ENCODE measurements around the gene IL1RL2.

IL1RL2 gene

DNA sequence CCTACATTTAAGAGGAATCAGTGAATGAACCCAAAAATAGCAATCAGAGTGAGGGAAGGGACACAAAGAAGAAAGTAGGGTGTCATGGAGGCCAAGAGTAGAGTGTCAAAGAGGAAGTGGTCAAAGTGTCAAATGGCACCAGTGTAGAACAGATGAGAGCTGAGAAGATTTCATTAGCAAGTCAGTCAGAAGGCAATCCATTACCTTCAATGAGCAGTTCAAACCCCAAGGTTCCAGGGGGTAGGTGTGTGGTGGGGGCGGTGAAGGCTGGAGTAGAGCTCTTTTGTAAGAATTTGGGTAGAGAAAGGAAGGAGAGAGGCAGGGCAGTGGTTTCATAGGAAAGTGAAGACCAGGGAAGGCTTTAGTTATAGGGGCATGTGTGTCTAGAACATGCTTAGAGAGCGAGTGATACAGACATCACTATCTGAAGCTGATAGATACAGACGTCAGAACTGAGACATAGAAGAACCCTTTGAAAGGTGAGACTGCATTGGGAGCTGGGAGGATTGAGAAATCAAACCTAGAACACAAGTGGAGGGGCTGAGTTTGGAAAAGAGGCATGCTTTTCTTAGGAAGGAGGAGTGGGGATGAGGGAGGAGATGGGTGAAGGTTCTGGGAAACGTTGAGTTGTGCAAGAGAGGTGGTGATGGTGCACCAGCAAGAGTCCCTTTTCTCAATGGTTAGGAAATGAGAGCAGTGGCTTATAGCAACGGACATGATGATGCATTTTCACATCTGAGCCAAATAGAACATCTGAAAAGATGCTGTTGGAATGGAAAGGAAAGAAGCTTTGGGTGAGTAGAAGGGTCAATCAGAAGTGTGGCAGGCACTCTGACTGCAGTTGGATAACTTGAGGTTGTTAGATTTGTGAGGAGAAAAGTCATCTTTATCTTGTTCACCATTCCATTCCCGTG is 75.7 kb downstream of the IL1RL2 start:
- no peak for DNase-seq

DNA sequence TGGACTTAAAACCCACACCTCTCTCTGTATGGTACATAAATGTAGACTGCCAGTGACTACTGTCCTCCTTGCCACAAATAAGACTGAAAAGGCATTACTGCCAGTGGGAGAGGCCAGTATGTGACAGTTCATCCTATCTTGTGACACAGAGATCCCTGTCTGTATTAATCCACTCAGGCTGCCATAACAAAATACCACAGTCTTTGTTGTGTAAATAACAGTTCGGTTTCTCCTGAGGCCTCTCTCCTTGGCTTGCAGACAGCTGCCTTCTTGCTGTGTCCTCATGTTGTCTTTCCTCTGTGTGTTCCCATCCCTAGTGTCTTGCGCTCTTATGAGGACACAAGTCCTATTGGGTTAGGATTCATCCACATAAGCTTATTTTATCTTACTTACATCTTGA is 78.1 kb downstream of the IL1RL2 start:
- DNase-seq, result no peak

DNA sequence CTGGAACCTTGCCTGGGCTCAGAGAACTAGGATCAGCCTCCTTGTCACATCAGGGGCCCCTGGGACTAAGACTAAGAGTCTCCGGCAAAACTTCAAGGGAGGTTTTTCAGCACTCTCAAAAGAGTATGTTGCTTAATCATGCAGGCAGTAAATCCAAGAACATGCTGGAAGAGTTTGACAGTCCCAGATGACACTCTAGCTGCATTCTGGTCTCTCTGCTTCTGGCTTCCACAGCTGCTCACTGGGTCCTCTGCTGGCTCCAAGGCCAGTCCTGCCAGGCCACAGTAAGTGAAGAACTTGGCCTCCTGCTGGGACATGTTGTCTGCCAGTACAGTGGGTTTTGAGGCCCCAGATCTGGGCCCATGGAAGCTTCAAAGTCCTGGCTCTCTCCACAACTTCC is 79.4 kb downstream of the IL1RL2 start:
- no peak for DNase-seq

DNA sequence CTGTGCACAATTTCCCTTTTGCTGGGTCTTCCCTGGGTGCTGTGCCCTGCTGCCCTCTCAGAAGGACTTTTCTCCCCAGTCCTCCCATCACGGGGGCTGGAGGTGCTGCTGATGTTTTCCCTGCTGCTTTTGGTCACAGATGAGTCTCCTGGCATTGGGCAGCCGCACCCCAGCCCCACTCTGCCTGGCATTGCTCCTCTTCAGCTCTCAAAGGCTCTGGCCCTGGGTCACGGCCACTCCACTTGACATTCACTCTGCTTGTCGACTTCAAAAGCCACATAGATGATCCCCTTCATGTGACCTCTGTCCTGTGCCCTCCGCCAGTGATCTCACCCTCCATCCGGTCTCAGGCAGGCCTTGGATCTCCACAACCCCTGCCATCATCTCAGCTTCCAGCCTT is 81.0 kb downstream of the IL1RL2 start:
- DNase-seq, result no peak

DNA sequence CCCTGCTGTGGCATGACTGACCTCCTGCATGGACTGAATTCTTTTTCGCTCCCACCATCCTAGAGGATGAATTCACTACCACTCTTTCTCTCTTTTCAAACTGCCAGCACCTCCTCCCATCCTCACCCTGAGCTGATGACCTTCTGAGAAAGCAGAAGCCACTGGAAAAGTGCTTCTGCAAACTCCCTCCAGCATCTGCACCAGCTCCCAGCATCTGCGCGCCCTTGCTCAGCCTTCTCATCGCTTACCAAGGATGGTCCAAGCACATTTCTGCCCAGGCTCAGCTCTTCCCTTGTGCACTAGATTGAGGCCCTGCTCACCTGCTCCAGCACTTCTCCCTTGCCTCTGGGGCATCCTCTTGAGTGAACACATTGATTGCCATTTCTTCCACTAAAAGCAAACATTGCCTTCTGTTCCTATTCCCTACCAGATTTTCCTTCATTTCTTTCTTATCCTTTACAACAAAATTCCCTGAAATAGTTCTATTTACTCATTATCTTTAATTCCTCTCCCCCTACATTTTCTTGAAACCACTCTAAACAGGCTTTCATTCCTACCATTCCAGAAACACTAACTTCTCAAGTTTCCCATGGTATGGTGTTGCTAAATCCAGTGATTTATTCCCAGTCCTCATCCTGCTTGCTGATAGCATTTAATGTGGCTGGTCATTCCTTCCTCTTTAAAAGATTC is 81.8 kb downstream of the IL1RL2 start:
- DNase-seq, result no peak

DNA sequence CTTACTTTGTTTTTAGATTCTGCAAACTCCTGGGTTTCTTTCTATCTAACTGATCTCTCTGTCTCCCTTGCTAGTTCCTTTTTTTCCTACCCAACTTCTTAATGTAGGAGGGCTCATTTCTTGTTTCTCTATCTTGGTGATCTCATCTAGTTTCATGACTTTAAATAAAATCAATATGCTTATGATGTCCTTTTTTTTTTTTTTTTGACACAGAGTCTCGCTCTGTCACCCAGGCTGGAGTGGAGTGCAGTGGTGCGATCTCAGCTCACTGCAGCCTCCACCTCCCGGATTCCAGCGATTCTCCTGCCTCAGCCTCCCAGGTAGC is 82.3 kb downstream of the IL1RL2 start:
- no peak for DNase-seq

DNA sequence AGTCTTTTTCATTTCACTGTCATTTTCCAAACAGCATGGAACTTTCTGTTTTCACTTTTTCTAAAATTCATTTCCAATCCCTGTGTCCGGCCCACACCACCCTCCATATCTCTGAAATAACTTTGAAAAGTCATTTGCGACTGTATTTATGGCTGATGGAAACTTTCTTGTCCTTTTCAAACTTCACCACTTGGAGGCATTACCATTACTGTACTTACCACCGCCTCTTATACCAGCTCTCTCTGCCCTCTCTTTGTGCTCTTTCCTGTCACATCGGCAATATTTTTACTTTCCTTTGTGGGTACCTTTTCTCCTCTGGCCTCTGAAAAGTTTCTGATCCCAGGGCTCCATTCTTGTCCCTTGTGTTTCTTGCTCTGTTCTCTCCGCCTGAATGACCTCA is 85.0 kb downstream of the IL1RL2 start:
- no peak for DNase-seq

DNA sequence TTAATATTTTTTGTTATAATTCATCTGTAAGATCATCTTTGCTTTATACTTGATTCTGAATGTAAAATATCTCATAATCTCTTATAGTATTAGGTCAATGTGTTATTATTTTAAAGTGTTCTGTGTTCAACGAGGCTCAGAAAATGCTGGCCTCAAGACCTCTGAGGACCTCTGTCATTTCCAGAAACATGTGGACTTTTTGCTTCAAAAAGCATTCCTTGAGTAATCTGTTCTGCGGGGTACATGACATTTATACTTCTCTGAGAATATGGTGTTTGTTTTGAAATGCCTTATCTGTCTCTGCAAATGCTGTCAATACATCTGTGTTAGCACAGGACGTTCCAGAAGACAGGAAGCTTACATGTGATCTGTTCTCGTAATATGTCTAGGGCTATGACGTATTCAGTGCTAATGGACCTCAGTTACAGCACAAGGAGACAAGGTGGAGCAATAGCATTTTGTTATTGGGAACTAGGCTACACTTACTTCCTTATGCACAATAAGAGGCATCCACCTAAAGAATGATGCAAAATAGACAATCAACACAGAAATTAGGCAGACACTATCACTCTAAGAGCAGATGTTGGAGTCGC is 86.9 kb downstream of the IL1RL2 start:
- DNase-seq, result no peak

DNA sequence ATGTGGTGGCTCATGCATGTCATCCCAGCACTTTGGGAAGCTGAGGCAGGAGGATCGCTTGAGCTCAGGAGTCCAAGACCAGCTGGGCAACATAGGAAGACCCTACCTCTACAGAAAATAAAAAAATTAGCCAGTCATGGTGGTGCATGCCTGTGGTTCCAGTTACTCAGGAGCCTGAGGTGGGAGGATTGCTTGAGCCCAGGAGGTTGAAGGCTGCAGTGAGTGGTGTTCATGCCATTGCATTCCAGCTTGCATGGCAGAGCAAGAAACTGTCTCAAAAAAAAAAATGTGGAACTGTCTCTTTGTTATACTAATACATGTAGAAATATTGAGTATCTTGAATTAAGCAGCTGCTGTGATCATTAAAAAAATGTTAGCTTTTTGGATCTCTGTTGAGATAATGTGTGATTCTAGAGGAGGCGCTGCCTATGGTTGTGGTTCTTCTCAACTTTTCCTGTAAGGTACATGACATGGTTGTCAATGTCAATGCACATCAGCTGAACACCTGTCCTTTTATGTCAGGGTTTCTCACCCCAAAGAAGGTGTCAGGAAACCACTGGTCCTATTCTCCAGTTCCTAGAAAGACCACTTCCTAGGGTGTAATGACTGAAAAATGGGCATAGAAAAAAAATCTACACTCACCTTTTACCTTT is 89.9 kb downstream of the IL1RL2 start:
- DNase-seq, result no peak

DNA sequence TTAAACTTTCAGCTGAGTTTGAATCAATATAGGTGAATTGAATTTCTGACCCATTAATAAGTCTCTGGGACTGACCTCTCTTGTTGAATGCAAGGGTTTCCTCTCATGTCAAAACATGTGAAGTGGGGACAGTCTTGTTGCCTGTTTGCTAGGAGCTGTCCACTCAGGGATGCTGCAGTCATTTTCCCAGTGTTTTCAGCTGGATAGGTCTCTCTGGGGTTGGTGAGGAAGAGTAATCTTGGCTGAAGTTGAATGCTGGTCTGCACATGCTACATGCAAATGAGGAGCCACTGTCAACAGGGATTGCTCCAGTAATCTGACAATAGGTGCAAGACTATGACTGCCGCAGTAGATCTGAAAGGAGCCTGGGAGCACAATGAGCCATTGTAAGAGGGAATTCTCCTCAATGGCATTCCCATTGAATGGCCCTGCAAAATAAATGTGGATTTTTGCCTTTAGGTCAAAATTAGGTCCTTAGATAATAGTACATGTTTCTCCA is 90.4 kb downstream of the IL1RL2 start:
- no peak for DNase-seq

DNA sequence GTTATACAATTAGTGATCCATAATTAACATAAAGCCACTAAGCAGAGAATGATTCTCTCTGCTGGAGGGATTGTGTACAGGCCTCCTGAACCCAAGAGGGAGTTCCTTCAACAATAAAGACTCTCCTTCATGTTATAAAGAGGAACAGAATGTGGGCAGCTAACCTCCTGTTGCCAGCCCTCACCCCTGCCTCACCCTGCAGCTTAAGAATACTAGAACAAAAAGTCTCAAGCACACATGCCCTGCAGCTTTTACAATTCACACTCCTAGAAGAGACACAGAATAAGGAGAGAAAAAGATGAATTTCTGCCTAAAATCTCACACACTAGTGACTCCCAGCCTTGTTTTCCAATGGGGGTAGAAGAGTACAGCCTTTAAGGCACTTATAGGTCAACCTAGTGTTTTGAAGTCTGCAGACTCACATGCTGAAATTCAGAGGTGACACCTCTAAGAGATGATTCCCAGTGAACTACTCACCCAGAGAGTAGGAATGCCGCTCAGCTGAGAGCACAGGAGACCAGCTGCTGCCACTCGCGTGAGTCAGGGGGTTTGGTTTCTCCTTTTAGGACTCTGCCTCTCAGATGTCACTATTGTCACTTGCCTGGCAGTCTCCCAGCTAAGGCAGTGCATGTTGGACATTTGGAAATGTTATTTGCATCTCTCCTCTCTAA is 92.0 kb downstream of the IL1RL2 start:
- DNase-seq, result no peak

DNA sequence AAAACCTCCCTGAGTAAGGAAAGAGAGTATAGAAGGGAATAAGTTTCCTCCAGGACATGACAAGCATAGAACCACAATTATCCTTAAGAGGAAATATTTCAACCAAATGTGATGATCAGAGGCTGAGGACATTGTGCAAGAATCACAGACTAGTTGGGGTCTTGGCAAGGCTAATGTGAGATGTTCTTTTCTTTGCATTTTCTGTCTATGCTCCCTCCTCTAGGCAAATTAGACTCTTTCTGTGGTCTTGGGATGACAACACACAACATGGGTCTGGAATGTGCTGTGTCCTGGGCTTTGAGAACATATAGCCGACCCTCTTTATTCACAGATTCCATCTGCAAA is 92.5 kb downstream of the IL1RL2 start:
- DNase-seq, result no peak

DNA sequence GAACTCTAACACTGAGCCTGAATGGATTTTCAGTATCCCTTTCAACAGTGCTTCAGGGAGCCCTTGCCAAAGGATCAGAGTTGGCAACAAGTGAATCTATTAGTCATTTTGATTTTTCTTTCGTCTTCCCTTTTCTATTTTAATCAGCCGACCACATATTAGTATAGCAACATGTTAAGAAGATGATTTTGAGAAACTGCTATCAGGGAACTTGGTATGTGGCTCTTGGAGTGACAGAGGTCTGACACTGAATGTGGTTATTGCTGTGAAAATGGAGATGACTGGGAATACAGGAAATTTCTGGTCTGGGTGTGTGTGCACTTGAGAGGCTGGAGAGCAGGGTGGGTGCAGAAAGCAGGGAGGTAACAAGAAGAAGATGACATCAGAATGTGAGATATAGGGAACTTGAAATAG is 95.9 kb downstream of the IL1RL2 start:
- DNase-seq, result no peak

DNA sequence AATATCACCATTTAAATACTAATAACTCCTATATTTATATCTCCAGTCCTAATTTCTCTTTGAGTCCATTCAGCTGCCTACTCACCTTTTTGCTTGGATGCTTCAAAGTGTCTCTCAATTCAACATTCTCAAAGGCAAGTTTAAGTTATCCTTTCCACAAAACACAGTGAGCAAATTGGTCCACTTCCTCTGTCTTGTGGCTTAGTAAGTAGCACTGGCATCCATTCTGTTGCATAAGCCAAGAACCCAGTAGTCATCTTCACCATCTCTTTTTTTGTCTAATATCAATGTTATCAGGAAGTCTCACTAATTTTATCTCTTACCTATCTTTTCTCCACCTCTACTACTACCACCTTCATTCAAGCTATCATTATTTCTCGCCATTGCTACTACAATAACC is 97.2 kb downstream of the IL1RL2 start:
- DNase-seq, result no peak

DNA sequence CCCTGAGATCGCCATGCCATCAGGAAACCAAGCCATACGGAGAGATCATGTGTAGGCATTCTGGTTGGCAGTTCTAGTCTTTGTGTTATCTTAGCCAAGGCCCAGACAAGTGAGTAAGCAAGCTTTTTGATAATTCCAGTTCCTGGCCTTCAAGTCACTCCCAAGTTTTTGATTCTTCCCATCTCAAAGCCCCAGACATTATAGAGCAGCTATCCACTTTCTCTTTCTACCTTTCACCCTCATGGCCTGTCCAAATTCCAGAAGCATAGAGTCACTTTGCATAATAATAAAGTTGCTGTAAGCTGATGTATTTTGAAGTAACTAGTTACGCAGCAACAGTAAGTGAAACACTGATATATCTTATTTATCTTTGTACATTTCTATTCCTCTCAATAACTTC is 97.8 kb downstream of the IL1RL2 start:
- DNase-seq, result no peak

DNA sequence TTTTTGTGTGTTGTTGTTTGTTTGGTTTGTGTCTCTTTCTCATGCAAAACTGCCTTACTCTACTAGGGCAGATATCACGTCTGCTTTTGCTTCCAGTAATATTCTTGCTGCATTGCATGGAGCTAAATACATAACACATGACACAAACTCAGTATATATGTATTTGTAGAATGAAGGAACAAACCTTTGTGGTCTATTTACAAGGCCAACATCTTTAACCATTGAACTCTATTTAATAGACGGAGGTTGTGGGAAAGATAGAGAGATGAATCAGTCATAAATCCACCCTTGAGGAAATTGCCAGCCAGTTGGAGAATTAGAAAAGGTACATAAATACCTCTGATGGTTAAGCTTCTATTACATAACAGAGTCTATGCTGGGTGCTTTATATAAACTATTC is 98.5 kb downstream of the IL1RL2 start:
- DNase-seq, result no peak

DNA sequence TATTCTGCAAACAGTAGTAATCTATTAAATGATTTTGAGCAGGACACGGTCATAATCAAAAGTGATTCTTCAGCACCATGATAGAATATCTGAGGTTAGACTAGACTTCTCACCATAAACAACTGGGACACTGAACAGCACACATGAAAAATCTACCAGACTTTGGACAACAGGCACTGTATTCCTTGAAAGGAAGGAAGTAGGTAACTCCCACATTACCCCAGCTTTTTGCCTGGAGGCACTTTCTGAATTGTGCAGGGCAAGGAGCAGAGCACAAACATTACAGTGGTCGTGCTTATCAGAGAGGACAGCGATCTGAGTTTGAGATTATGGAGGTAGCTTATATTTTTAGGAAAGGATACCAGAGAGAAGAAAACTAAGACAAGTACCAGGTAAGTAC is 99.2 kb downstream of the IL1RL2 start:
- DNase-seq, result no peak

DNA sequence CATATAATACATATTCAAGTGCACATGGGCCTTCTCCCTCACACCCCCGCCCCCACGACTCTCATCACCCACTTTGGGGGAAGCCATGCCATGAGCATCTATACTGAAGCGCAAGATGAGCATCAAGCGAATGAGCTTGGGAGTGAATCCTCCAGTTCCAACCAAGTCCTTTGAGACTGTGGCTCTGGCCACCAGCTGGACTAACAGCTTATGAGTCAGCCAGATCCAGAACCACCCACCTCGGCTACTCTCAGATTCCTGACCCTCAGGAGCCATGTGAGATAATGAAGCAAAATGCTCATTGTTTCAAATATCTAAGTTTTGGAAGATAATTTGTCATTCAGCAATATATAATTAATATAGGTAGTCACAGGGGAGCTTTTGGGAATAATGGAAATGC is 102.3 kb downstream of the IL1RL2 start:
- DNase-seq, result no peak

All from nucleus accumbens (tissue), 56 donors.